Measurements from ENCODE around the gene ZNF133. TPM values are rescaled to one million over a fixed set of nuclear protein-coding genes. Genes with fewer than 3 reads are reported as not detected.
"Not testable (repeated sequence)": the region's sequence is repeated elsewhere in the genome, so short reads cannot be mapped to it uniquely, and the experiment has no call there.

ZNF133 gene
- total RNA-seq, 1 donor from 2014 or later: 15.1 TPM

GRCh38 chr20:18284805-18285533 lies 3.4 kb upstream of the ZNF133 start:
- peak in 1 of 2 donors; percentile 22 for DNase-seq (ENCODE audit: low read depth in 2 of 2)

DNA sequence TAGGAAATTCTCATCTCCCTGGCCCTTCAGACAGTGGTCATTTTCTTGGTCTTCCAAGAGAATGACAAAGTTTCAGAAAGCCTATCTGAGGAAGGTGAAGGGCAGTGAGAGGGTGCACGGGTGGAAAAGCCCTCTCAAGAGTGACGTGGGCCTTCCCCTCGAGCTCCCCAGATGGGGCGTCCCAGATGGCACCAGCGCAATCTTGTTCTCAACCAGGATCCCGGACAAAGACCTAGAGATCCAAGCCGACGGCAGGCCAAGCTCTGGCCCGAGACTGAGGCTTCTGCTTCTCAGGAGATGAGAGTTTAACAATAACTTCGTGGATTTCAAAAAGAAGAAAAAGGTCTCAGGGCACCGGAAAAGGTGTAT lies 797 bp upstream of the ZNF133 start:
- no peak for DNase-seq (ENCODE audit: low read depth in 2 of 2)

DNA sequence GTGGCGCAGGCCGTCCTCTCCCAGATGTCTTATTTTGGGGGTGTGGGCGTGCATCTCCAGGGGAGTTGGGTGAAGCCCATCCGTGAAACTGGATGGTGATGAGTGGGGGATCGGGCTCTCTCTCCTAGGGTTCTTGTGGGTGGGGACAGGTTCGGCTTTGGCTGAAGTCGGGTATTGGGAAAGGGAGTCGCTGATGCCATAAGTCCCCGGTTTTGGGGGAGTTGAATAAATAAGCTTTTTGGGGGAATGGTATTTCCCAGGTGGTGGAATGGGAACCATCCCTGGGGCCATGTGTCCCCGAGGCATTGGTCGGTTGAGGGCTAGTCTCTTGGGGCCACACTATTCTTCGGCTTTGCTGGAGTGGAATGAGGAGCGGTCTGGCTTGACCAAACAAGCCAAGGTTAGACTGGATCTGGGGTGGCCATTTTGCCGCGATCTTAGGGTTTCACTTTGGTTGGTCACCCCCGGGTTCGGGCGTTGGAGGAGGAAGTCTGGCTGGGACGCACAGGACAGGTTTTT lies 481 bp downstream of the ZNF133 start:
- peak in 1 of 2 donors; percentile 15 for DNase-seq (ENCODE audit: low read depth in 2 of 2)

- no peak for DNase-seq (ENCODE audit: low read depth in 2 of 2)
Observed at GRCh38 chr20:18289306-18289705, 979 bp downstream of the ZNF133 start.

- DNase-seq (ENCODE audit: low read depth in 2 of 2): no peak
Observed at GRCh38 chr20:18299364-18299763, 11.0 kb downstream of the ZNF133 start.

GRCh38 chr20:18304618-18305017 lies 16.3 kb downstream of the ZNF133 start:
- DNase-seq (ENCODE audit: low read depth in 2 of 2): no peak

- DNase-seq (ENCODE audit: low read depth in 2 of 2): peak in 1 of 2 donors; percentile 58
Observed at GRCh38 chr20:18307301-18307700, 19.0 kb downstream of the ZNF133 start.

GRCh38 chr20:18310051-18310450 lies 21.7 kb downstream of the ZNF133 start:
- no peak for DNase-seq (ENCODE audit: low read depth in 2 of 2)

- DNase-seq (ENCODE audit: low read depth in 2 of 2): no peak
Observed at GRCh38 chr20:18310592-18310991, 22.3 kb downstream of the ZNF133 start.

- no peak for DNase-seq (ENCODE audit: low read depth in 2 of 2)
Observed at GRCh38 chr20:18312723-18313122, 24.4 kb downstream of the ZNF133 start.

DNA sequence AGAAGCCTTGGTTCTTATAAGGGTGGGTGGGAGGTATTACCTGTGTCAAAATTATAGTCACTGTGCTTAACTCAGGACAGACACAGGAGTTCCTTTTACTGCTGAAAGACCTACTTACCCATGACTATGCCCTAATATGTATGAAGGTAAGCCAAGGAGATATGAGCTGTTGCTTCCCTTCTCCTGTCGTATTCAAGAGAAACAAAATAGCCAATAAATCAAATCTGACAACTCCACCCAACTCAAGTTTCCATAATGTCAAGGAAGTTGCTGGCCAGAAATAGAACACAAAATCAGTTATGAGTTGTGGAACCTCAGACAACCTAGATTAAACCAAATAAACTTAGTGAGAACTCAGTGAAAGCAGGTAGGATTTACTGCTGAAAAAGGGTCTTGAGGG lies 25.1 kb downstream of the ZNF133 start:
- peak in 1 of 2 donors; percentile 46 for DNase-seq (ENCODE audit: low read depth in 2 of 2)

DNA sequence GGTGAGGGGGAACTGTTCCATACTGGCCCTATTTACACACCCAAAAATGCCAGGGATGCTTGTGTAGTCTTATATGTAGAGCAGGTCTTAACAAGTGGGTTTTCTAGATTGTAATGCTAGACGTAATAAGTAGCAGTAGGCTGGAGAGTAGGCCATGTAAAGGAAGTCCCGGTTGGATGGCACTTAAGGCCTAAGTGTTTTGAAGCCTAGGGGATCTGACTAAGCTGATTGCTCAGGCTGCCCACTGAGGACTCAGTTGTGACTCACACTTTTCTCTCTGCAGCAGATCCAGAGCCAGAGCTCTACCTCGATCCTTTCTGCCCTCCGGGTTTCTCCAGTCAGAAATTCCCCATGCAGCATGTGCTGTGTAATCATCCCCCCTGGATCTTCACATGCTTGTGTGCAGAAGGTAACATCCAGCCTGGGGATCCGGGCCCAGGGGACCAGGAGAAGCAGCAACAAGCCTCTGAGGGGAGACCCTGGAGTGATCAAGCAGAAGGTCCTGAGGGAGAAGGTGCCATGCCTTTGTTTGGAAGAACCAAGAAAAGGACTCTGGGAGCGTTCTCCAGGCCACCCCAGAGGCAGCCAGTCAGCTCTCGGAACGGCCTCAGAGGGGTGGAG lies 26.6 kb downstream of the ZNF133 start:
- DNase-seq (ENCODE audit: low read depth in 2 of 2): peak in 1 of 2 donors; percentile 57

GRCh38 chr20:18316166-18316565 lies 27.8 kb downstream of the ZNF133 start:
- no peak for DNase-seq (ENCODE audit: low read depth in 2 of 2)

DNA sequence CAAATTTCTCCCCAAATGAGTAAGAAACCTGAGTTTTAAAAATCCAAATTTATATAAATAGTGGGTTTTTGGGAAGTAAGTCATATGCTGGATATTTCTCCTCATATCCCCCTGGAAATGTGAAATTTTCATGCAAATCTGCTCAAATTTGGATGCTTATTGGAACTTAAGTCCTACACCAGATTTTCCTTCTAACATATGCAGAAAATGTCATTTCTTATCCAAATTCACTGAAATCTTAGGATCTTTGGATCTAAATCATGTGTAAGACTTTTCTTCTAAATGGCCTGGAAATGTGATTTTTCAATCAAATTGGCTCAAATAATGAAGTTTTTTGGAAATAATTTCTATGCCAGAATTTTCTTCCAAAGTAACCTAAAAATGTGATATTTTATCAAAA lies 33.0 kb downstream of the ZNF133 start:
- DNase-seq (ENCODE audit: low read depth in 2 of 2): no peak

DNA sequence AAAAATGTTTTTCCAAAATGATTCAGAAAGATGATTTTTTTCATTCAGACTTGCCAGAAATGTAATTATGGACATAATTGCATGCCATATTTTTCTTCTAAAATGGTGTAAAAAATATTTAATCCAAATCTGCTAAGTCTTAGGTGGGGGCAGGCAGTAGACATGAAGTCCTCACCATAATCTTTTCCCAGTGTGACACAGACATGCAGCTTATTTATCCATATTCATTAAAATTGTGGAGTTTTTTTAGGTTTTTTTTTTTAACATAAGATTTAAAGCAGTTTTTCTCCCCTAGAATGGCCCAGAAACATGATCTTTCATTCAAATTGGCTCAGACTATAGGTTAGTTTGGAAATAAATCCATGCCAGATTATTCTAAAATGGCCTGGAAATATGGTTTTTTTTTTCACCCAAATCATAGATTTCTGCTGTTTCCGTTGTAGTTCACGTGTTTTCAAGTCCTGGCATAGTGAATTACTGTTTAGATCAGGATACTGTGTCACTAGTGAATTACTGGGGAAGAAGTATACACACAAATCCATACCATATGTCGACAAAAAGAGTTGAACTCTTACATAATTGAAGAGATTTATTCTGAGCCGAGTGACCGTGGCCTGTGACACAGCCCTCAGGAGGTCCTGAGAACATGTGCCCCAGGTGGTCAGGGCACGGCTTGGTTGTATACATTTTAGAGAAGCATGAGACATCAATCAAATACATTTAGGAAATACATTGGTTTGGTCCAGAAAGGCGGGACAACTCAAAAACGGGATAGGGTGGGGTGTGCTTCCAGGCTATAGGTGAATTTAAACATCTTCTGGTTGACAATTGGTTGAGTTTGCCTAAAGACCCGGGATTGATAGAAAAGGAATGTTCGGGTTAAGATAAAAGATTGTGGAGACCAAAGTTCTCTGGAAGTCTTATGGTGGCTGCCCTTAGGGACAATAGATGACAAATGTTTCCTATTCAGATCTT lies 33.9 kb downstream of the ZNF133 start:
- DNase-seq (ENCODE audit: low read depth in 2 of 2): no peak

- DNase-seq (ENCODE audit: low read depth in 2 of 2): no peak
Observed at GRCh38 chr20:18323705-18324104, 35.4 kb downstream of the ZNF133 start.

GRCh38 chr20:18324596-18325089 lies 36.3 kb downstream of the ZNF133 start:
- no peak for DNase-seq (ENCODE audit: low read depth in 2 of 2)

DNA sequence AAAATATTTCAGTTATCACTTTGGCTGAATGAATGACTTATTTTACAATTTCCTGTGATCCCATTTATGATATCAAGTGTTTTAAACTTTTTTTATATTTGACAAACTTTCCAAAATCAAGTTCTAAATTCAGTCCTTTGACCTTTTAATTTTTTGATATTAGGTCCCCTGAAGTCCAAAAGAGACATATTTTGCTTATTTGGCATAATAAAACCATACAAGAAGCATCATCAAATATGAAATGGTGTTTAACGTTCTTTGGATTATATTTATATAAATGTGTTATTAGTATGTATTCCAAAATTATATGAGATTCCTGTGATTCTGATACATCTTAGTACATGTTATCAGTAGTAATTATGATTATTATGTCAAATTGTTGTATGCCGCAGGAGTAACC lies 38.7 kb downstream of the ZNF133 start:
- no peak for DNase-seq (ENCODE audit: low read depth in 2 of 2)

GRCh38 chr20:18331694-18332093 lies 43.4 kb downstream of the ZNF133 start:
- DNase-seq (ENCODE audit: low read depth in 2 of 2): no peak

GRCh38 chr20:18349749-18350148 lies 61.4 kb downstream of the ZNF133 start:
- DNase-seq (ENCODE audit: low read depth in 2 of 2): not testable (repeated sequence)

GRCh38 chr20:18359854-18360253 lies 71.5 kb downstream of the ZNF133 start:
- DNase-seq (ENCODE audit: low read depth in 2 of 2): no peak

GRCh38 chr20:18360635-18361034 lies 72.3 kb downstream of the ZNF133 start:
- DNase-seq (ENCODE audit: low read depth in 2 of 2): no peak
